ENCODE measurements around the gene EVI5L. TPM values are rescaled to one million over a fixed set of nuclear protein-coding genes. Genes with fewer than 3 reads are reported as not detected.

EVI5L gene
- polyA plus RNA-seq, 3 donors = 0.76 to 5.7 (median 1.3) TPM

DNA sequence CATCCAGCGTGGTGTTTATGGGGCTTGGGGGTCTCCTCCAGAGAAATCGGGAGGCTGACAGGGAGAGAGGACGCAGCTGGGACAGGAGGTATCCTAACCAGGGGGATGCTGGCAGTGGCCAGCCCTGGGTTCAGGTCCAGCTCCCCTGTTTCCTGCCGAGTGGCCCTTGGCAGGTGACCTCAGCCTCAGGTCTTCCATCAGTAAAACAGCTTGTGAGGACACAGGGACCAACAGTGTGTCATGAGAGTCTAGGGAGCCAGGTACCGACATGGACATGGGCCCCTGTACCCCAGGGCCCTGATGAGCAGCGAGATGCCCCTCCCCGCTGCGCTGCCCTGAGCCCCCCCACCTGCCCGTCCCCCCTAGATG, 19.6 kb downstream of the EVI5L start:
- Histone ChIP-seq H3K9me3 (replicated peaks in 1 of 2; ENCODE audit: control insufficient read depth in 1 of 2, insufficient read depth in 1 of 2, low read length in 2 of 2) (no peaks in the 10 kb centered on the region), H3K79me2 (ENCODE audit: insufficient read depth, low read length) (no peaks in the 10 kb centered on the region), H3K4me2 (replicated peaks; ENCODE audit: extremely low read depth, low read length, poor library complexity, severe bottlenecking) (no peak overlapping the region), H2AFZ (ENCODE audit: insufficient read depth, low read depth, low read length, poor library complexity, severe bottlenecking) (no peak overlapping the region), H3K27ac (ENCODE audit: low read depth in 1 of 2, low read length in 2 of 2) (no peak overlapping the region), H3K27me3 (ENCODE audit: control insufficient read depth in 2 of 2, insufficient read depth in 2 of 2, low read length in 2 of 2) (no peaks in the 10 kb centered on the region), H4K20me1 (ENCODE audit: insufficient read depth, low read length) (no peaks in the 10 kb centered on the region), H3K36me3 (replicated peaks in 1 of 2; ENCODE audit: control insufficient read depth in 1 of 2, insufficient read depth in 2 of 2, low read length in 2 of 2) (no peaks in the 10 kb centered on the region), H3K4me3 (replicated peaks in 1 of 3; ENCODE audit: low read depth in 2 of 3, low read length in 3 of 3) (no peak overlapping the region), H3K9ac (ENCODE audit: insufficient read depth, low read length, poor library complexity, severe bottlenecking) (no peak overlapping the region), H3K4me1 (ENCODE audit: control insufficient read depth in 1 of 2, insufficient read depth in 2 of 2, low read length in 2 of 2) (peaks cover 4 to 8% of the 10 kb centered on the region in 2 donors)
- intact Hi-C loops (cut with micrococcal nuclease) = no loop called here
- TF ChIP-seq, protein P1, sequence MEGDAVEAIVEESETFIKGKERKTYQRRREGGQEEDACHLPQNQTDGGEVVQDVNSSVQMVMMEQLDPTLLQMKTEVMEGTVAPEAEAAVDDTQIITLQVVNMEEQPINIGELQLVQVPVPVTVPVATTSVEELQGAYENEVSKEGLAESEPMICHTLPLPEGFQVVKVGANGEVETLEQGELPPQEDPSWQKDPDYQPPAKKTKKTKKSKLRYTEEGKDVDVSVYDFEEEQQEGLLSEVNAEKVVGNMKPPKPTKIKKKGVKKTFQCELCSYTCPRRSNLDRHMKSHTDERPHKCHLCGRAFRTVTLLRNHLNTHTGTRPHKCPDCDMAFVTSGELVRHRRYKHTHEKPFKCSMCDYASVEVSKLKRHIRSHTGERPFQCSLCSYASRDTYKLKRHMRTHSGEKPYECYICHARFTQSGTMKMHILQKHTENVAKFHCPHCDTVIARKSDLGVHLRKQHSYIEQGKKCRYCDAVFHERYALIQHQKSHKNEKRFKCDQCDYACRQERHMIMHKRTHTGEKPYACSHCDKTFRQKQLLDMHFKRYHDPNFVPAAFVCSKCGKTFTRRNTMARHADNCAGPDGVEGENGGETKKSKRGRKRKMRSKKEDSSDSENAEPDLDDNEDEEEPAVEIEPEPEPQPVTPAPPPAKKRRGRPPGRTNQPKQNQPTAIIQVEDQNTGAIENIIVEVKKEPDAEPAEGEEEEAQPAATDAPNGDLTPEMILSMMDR (IDR thresholded peaks at IDR 0.05) = no peak
- Mint-ChIP-seq H3K27me3 (ENCODE audit: low read depth in 3 of 3) (peaks cover 1 to 4% (median 1%) of the 10 kb centered on the region in 3 donors), H3K4me3 (no peak overlapping the region), H3K4me1 (peaks cover 4% of the 10 kb centered on the region), H3K9me3 (no peaks in the 10 kb centered on the region), H3K36me3 (peaks cover 0 to 7% of the 10 kb centered on the region in 2 donors), H3K27ac (no peak overlapping the region)
- no peak for DNase-seq
- 97% methylated on average over 8 of the region's 9 CpGs for WGBS (ENCODE audit: insufficient coverage)

DNA sequence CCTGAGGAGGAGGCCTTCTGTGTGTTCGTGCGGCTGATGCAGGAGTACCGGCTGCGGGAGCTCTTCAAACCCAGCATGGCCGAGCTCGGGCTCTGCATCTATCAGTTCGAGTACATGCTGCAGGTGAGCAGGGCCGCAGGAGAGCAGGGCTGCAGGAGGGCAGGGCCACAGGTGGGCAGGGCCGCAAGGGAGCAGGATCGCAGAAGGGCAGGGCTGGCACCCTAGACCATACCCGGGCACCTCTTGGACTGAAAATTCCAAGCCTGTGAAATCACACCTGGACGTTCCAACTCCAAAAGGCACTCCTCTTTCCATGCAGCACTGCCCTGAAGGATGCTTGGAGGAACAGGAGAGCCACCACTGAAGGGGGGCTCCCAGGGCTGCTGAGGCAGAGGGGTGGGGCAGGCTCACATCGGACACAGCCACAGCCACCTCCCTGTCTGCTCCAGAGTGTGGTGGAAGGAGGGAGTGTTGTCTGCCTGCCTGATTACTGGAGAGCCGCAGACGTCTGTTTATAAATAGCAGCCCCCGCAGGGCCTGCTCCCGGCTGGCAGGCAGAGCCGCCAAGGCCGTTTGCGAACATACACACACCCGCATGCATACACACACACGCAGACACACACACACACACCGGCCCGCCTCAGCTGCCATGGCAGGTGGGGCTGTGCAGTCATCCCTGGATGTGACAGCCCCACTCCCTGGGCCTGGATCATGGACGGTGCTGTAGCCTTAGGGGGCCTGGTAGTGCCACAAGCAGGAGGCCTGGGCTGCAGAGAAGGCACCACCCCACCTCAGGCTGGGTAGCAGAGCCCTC, 20.2 kb downstream of the EVI5L start:
- H3K4me3 ChIP-seq (replicated peaks in 1 of 3; ENCODE audit: low read depth in 2 of 3, low read length in 3 of 3) = no peak overlapping the region
- H2AFZ ChIP-seq (ENCODE audit: insufficient read depth, low read depth, low read length, poor library complexity, severe bottlenecking) = no peak overlapping the region
- no peak overlapping the region for H3K4me3 Mint-ChIP-seq
- no peaks in the 10 kb centered on the region for H3K27me3 ChIP-seq (ENCODE audit: control insufficient read depth in 2 of 2, insufficient read depth in 2 of 2, low read length in 2 of 2)
- H3K9ac ChIP-seq (ENCODE audit: insufficient read depth, low read length, poor library complexity, severe bottlenecking) = no peak overlapping the region
- intact Hi-C loops (cut with micrococcal nuclease) = no loop called here
- peaks cover 0 to 4% (median 2%) of the 10 kb centered on the region in 3 donors for H3K27me3 Mint-ChIP-seq (ENCODE audit: low read depth in 3 of 3)
- peaks cover 4% of the 10 kb centered on the region for H3K4me1 Mint-ChIP-seq
- H3K79me2 ChIP-seq (ENCODE audit: insufficient read depth, low read length) = no peaks in the 10 kb centered on the region
- H3K4me1 ChIP-seq (ENCODE audit: control insufficient read depth in 1 of 2, insufficient read depth in 2 of 2, low read length in 2 of 2) = peaks cover 4 to 8% of the 10 kb centered on the region in 2 donors
- no peak overlapping the region for H3K27ac Mint-ChIP-seq
- peaks cover 0 to 7% of the 10 kb centered on the region in 2 donors for H3K36me3 Mint-ChIP-seq
- WGBS (ENCODE audit: insufficient coverage) = 97% methylated on average over 11 of the region's 25 CpGs
- H3K9me3 Mint-ChIP-seq = no peaks in the 10 kb centered on the region
- H3K36me3 ChIP-seq (replicated peaks in 1 of 2; ENCODE audit: control insufficient read depth in 1 of 2, insufficient read depth in 2 of 2, low read length in 2 of 2) = no peaks in the 10 kb centered on the region
- DNase-seq = no peak
- no peak overlapping the region for H3K4me2 ChIP-seq (replicated peaks; ENCODE audit: extremely low read depth, low read length, poor library complexity, severe bottlenecking)
- H3K27ac ChIP-seq (ENCODE audit: low read depth in 1 of 2, low read length in 2 of 2) = no peak overlapping the region
- TF ChIP-seq, protein P1 (IDR thresholded peaks at IDR 0.05) = no peak
- no peaks in the 10 kb centered on the region for H4K20me1 ChIP-seq (ENCODE audit: insufficient read depth, low read length)
- H3K9me3 ChIP-seq (replicated peaks in 1 of 2; ENCODE audit: control insufficient read depth in 1 of 2, insufficient read depth in 1 of 2, low read length in 2 of 2) = no peaks in the 10 kb centered on the region
